ENCODE measurements around the gene ROPN1L.

GRCh38 chr5:10448754-10449360 is 7.2 kb downstream of the ROPN1L start:
- TF ChIP-seq POLR2A (IDR thresholded peaks at IDR 0.05; ENCODE audit: low read depth, low read length) (no peak), CTCF (IDR thresholded peaks at IDR 0.05 in 2 of 3, conservative IDR thresholded peaks at IDR 0.05 in 1 of 3; ENCODE audit: control insufficient read depth in 2 of 3, extremely low read depth in 1 of 3, insufficient read depth in 1 of 3, low read depth in 3 of 3, low read length in 3 of 3) (no peak), GABPA (IDR thresholded peaks at IDR 0.05; ENCODE audit: low read depth) (no peak), RCOR1 (conservative IDR thresholded peaks at IDR 0.05; ENCODE audit: low read depth, low read length) (no peak)

All from GM12878 (cell line).